KMS-11 (cell line): ENCODE data around the gene STAT5B.
"Not testable (repeated sequence)": the region's sequence is repeated elsewhere in the genome, so short reads cannot be mapped to it uniquely, and the experiment has no call there.

ENCODE experiments used
- H2AFZ ChIP-seq: fragments of 200-600 bp; sonication (generic); 2 replicates; pipeline ENCODE4 v1.6.1; 2016; ENCODE audit warnings: antibody characterized with exemption, mixed run types, low read depth
- H3K27ac ChIP-seq: fragments of 200-600 bp; sonication (generic); 2 replicates; pipeline ENCODE4 v1.6.1; 2016; ENCODE audit warnings: mild to moderate bottlenecking, mixed run types
- H3K27me3 ChIP-seq: fragments of 200-600 bp; sonication (generic); 2 replicates; pipeline ENCODE4 v1.6.1; 2017; ENCODE audit warnings: mild to moderate bottlenecking, low read depth, mixed run types, moderate library complexity; ENCODE audit not compliant: insufficient read depth
- H3K36me3 ChIP-seq: fragments of 200-600 bp; sonication (generic); 2 replicates; pipeline ENCODE4 v1.6.1; 2017; ENCODE audit warnings: mild to moderate bottlenecking, mixed run types; ENCODE audit not compliant: insufficient read depth
- H3K4me1 ChIP-seq: fragments of 200-600 bp; sonication (generic); 2 replicates; pipeline ENCODE4 v1.6.1; 2016; ENCODE audit warnings: mild to moderate bottlenecking, low read depth, mixed run types; ENCODE audit not compliant: poor library complexity, severe bottlenecking
- H3K4me2 ChIP-seq: fragments of 200-600 bp; sonication (generic); 2 replicates; pipeline ENCODE4 v1.7.0; 2016; ENCODE audit warnings: mild to moderate bottlenecking, mixed run types
- H3K4me3 ChIP-seq: fragments of 200-600 bp; sonication (generic); IDR thresholded peaks from 2 replicates; pipeline ENCODE4 v1.6.1; 2017; ENCODE audit warnings: low read depth, low read length, mixed read lengths; ENCODE audit not compliant: insufficient read depth
- H3K79me2 ChIP-seq: fragments of 200-600 bp; sonication (generic); 2 replicates; pipeline ENCODE4 v1.6.1; 2016; ENCODE audit warnings: low read depth, mixed run types; ENCODE audit not compliant: insufficient read depth
- H3K9ac ChIP-seq: fragments of 200-600 bp; sonication (generic); 2 replicates; pipeline ENCODE4 v1.6.1; 2016; ENCODE audit warnings: mild to moderate bottlenecking, mixed run types
- H4K20me1 ChIP-seq: fragments of 200-600 bp; sonication (generic); 2 replicates; pipeline ENCODE4 v1.6.1; 2016; ENCODE audit warnings: mild to moderate bottlenecking, mixed run types; ENCODE audit not compliant: insufficient read depth
- TF ChIP-seq, protein P1 (sequence below): fragments of 200-600 bp; sonication (generic); conservative IDR thresholded peaks from 2 replicates; pipeline ENCODE4 v1.6.1; 2017; ENCODE audit warnings: low read depth, mild to moderate bottlenecking, antibody characterized with exemption, low read length, moderate library complexity, mixed read lengths

STAT5B gene

GRCh38 chr17:42301022-42301421, 24.8 kb upstream of the STAT5B start:
- Histone ChIP-seq H3K4me1 (no peaks in the 10 kb centered on the region), H4K20me1 (no peaks in the 10 kb centered on the region), H2AFZ (no peak overlapping the region), H3K4me2 (no peak overlapping the region), H3K79me2 (no peaks in the 10 kb centered on the region), H3K9ac (no peak overlapping the region), H3K4me3 (no peak overlapping the region), H3K27ac (no peak overlapping the region), H3K36me3 (no peaks in the 10 kb centered on the region), H3K27me3 (no peaks in the 10 kb centered on the region; the same call in 1 of the 2 replicates)
- TF ChIP-seq, protein P1, sequence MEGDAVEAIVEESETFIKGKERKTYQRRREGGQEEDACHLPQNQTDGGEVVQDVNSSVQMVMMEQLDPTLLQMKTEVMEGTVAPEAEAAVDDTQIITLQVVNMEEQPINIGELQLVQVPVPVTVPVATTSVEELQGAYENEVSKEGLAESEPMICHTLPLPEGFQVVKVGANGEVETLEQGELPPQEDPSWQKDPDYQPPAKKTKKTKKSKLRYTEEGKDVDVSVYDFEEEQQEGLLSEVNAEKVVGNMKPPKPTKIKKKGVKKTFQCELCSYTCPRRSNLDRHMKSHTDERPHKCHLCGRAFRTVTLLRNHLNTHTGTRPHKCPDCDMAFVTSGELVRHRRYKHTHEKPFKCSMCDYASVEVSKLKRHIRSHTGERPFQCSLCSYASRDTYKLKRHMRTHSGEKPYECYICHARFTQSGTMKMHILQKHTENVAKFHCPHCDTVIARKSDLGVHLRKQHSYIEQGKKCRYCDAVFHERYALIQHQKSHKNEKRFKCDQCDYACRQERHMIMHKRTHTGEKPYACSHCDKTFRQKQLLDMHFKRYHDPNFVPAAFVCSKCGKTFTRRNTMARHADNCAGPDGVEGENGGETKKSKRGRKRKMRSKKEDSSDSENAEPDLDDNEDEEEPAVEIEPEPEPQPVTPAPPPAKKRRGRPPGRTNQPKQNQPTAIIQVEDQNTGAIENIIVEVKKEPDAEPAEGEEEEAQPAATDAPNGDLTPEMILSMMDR: no peak

DNA sequence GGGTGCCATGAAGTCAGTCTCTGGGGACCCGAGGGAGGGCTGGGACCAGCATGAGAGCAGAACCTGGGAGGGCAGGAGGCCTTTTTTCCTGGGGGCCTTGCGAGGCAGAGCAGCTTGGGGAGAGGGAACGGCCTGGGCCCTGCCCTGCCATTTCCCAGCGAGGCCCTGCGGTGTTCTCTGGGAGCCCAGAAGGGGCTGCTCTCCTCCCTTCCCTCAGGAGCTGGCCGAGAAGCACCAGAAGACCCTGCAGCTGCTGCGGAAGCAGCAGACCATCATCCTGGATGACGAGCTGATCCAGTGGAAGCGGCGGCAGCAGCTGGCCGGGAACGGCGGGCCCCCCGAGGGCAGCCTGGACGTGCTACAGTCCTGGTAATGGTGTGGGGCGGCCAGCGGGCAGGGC, 23.7 kb upstream of the STAT5B start:
- H3K4me1 ChIP-seq, H3K4me3 ChIP-seq, H3K36me3 ChIP-seq, H3K4me2 ChIP-seq, H3K9ac ChIP-seq, H2AFZ ChIP-seq, H3K27ac ChIP-seq, H3K27me3 ChIP-seq, H4K20me1 ChIP-seq, H3K79me2 ChIP-seq: not testable (repeated sequence)

DNA sequence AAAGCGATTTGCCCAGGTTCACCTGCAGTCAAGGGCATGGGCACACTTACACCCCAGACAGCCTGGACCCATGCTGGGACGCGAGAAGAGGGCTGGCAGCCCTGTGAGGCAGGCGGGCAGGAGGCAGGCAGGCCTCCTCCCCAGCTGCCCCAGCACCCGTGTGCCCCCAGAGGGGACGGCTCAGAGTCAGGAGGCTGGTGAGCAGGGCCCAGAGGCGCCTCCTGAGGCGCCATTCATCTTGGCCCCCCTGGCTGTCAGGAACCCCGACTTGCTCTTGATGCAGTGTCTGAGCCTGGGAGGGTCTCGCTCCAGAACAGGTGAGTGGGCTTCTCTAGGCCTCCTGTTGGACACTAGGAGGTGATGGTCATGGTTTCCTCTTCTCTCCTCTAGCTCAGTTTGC, 23.2 kb upstream of the STAT5B start:
- H3K27me3 ChIP-seq, H3K27ac ChIP-seq, H3K36me3 ChIP-seq, H3K4me1 ChIP-seq, H2AFZ ChIP-seq, H3K4me2 ChIP-seq, H4K20me1 ChIP-seq, H3K9ac ChIP-seq, H3K4me3 ChIP-seq, H3K79me2 ChIP-seq: not testable (repeated sequence)

DNA sequence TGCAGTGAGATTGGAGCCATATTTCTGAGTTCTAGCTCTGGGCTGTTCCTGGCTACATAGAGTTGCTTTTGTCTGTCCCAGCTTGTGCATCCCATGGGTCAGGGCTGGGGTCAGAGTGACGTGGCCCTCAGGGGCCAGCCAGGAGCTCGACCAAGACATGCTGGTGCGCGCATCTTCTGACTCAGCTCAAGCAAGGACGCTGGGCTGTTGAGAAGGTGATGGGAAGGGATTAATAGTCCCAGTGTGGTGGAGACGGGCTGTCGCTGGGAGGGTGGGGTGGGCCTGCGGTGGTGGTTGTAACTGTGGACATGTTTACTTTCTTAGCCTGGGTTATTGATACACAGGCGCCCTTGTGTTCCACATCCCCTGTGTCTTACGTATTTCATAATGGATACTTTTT, 21.6 kb upstream of the STAT5B start:
- H3K4me1 ChIP-seq, H3K27me3 ChIP-seq, H3K9ac ChIP-seq, H3K79me2 ChIP-seq, H3K36me3 ChIP-seq, H2AFZ ChIP-seq, H3K4me3 ChIP-seq, H3K4me2 ChIP-seq, H4K20me1 ChIP-seq, H3K27ac ChIP-seq: not testable (repeated sequence)

GRCh38 chr17:42296012-42296411, 19.8 kb upstream of the STAT5B start:
- Histone ChIP-seq H3K4me2 (no peak overlapping the region), H3K27me3 (peaks cover under 1% of the 10 kb centered on the region), H3K79me2 (no peaks in the 10 kb centered on the region), H3K9ac (no peak overlapping the region), H4K20me1 (no peaks in the 10 kb centered on the region), H3K4me1 (no peaks in the 10 kb centered on the region), H3K27ac (no peak overlapping the region), H3K4me3 (no peak overlapping the region), H2AFZ (no peak overlapping the region), H3K36me3 (no peaks in the 10 kb centered on the region)
- TF ChIP-seq, protein P1: no peak

GRCh38 chr17:42294469-42295398, 18.5 kb upstream of the STAT5B start:
- H3K4me1 ChIP-seq: no peaks in the 10 kb centered on the region
- H3K36me3 ChIP-seq: no peaks in the 10 kb centered on the region
- H3K4me2 ChIP-seq: no peak overlapping the region
- H3K4me3 ChIP-seq: no peak overlapping the region
- H3K27ac ChIP-seq: no peak overlapping the region
- no peak overlapping the region for H3K9ac ChIP-seq
- no peak overlapping the region for H2AFZ ChIP-seq
- peaks cover 7% of the 10 kb centered on the region for H3K27me3 ChIP-seq
- H3K79me2 ChIP-seq: no peaks in the 10 kb centered on the region
- TF ChIP-seq, protein P1: no peak
- H4K20me1 ChIP-seq: no peaks in the 10 kb centered on the region
